Chondrocyte (in vitro differentiated cells): ENCODE data around the gene PABPN1L. TPM values are rescaled to one million over a fixed set of nuclear protein-coding genes. Genes with fewer than 3 reads are reported as not detected.

ENCODE experiments used
- DNase-seq: peaks from one replicate; pipeline ENCODE4 v3.0.0; 2021; ENCODE audit warnings: mixed read lengths, low spot score
- H3K27ac Mint-ChIP-seq: one replicate; pipeline ENCODE4 v1.8.0; 2021; ENCODE audit warnings: mild to moderate bottlenecking, moderate library complexity, mixed read lengths; ENCODE audit not compliant: unreplicated experiment
- H3K27me3 Mint-ChIP-seq: 2 replicates; pipeline ENCODE4 v1.8.0; 2021; ENCODE audit warnings: low read depth, mixed read lengths
- H3K36me3 Mint-ChIP-seq: 2 replicates; pipeline ENCODE4 v1.8.0; 2021; ENCODE audit warnings: low read depth, mixed read lengths
- H3K4me1 Mint-ChIP-seq: 2 replicates; pipeline ENCODE4 v1.8.0; 2021; ENCODE audit warnings: low read depth, mild to moderate bottlenecking, mixed read lengths
- H3K4me3 Mint-ChIP-seq: one replicate; pipeline ENCODE4 v1.8.0; 2021; ENCODE audit warnings: mild to moderate bottlenecking, moderate library complexity, mixed read lengths; ENCODE audit not compliant: unreplicated experiment
- H3K9me3 Mint-ChIP-seq: 2 replicates; pipeline ENCODE4 v1.8.0; 2021; ENCODE audit warnings: low read depth, mixed read lengths
- CTCF ChIP-seq: fragments of 200-600 bp; sonication (generic); IDR thresholded peaks from 2 replicates; pipeline ENCODE4 v1.5.0; 2021; ENCODE audit warnings: antibody characterized with exemption, mild to moderate bottlenecking, moderate library complexity
- total RNA-seq: library from RNA; stranded (reverse); gene quantifications from 3 replicates; pipeline ENCODE4 v1.2.1, GENCODE V29; 2021

PABPN1L gene
- total RNA-seq, 1 donor from 2014 or later = not detected

GRCh38 chr16:88856122-88856827, 10.2 kb downstream of the PABPN1L start:
- H3K27ac Mint-ChIP-seq = no peak overlapping the region
- H3K36me3 Mint-ChIP-seq = peaks cover 5% of the 10 kb centered on the region
- peak overlapping the region; percentile 99 for H3K4me3 Mint-ChIP-seq
- DNase-seq = no peak
- H3K4me1 Mint-ChIP-seq = peaks cover 22% of the 10 kb centered on the region
- no peaks in the 10 kb centered on the region for H3K27me3 Mint-ChIP-seq
- TF ChIP-seq CTCF = no peak
- no peaks in the 10 kb centered on the region for H3K9me3 Mint-ChIP-seq

GRCh38 chr16:88855736-88856121, 10.7 kb downstream of the PABPN1L start:
- H3K4me3 Mint-ChIP-seq = peak overlapping the region; percentile 67
- peaks cover 3% of the 10 kb centered on the region for H3K36me3 Mint-ChIP-seq
- H3K9me3 Mint-ChIP-seq = no peaks in the 10 kb centered on the region
- DNase-seq = no peak
- peak overlapping the region; percentile 36 for H3K27ac Mint-ChIP-seq
- peaks cover 22% of the 10 kb centered on the region for H3K4me1 Mint-ChIP-seq
- no peak for TF ChIP-seq CTCF
- H3K27me3 Mint-ChIP-seq = no peaks in the 10 kb centered on the region

GRCh38 chr16:88855176-88855575, 11.3 kb downstream of the PABPN1L start:
- H3K4me3 Mint-ChIP-seq = peak overlapping the region; percentile 48
- TF ChIP-seq CTCF = no peak
- no peak overlapping the region for H3K27ac Mint-ChIP-seq
- H3K27me3 Mint-ChIP-seq = no peaks in the 10 kb centered on the region
- no peaks in the 10 kb centered on the region for H3K9me3 Mint-ChIP-seq
- DNase-seq = no peak
- peaks cover 2% of the 10 kb centered on the region for H3K36me3 Mint-ChIP-seq
- peaks cover 22% of the 10 kb centered on the region for H3K4me1 Mint-ChIP-seq

GRCh38 chr16:88854306-88855111, 12.0 kb downstream of the PABPN1L start:
- no peak for TF ChIP-seq CTCF
- no peak overlapping the region for H3K27ac Mint-ChIP-seq
- H3K4me1 Mint-ChIP-seq = peaks cover 22% of the 10 kb centered on the region
- H3K9me3 Mint-ChIP-seq = no peaks in the 10 kb centered on the region
- DNase-seq = no peak
- H3K27me3 Mint-ChIP-seq = no peaks in the 10 kb centered on the region
- H3K4me3 Mint-ChIP-seq = peak overlapping the region; percentile 48
- peaks cover 2% of the 10 kb centered on the region for H3K36me3 Mint-ChIP-seq

- H3K27me3 Mint-ChIP-seq = no peaks in the 10 kb centered on the region
- no peaks in the 10 kb centered on the region for H3K9me3 Mint-ChIP-seq
- H3K27ac Mint-ChIP-seq = no peak overlapping the region
- H3K4me1 Mint-ChIP-seq = peaks cover 20% of the 10 kb centered on the region
- no peak for TF ChIP-seq CTCF
- DNase-seq = no peak
- H3K36me3 Mint-ChIP-seq = peaks cover 2% of the 10 kb centered on the region
- no peak overlapping the region for H3K4me3 Mint-ChIP-seq
Measured at GRCh38 chr16:88853325-88853941, 13.0 kb downstream of the PABPN1L start.
